ENCODE results near the gene ADAM12.

DNA sequence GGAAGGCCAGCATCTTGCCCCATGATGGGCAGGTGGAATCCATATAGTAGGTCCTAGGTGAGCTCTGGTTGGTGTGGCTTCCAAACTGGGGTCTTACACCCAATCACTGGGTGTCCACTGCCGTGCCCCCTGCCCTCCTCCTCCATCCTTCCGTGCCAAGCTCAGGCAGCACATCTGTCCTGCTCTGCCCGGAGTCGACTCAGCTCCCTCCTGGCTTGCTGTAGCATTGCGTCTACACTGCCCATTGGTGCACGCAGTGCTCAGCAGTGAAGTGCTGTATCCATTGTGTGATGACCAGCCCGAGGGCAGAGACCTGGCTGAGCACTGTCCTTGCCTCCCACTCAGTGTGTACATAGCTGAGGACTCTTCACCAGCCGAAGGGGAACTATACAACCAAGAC, 148.4 kb downstream of the ADAM12 start:
- no peak for TF ChIP-seq POLR2AphosphoS5 (IDR thresholded peaks at IDR 0.05; ENCODE audit: borderline replicate concordance, low read depth, low read length)
- TF ChIP-seq EZH2 (IDR thresholded peaks at IDR 0.05) = no peak
- no peak for TF ChIP-seq FOXP2 (optimal IDR thresholded peaks at IDR 0.05; ENCODE audit: control extremely low read depth, extremely low read length, insufficient read depth)

Data from SK-N-MC (cell line).